NCI-H2196 (cell line): ENCODE results near the gene APOBEC3C.
A peak's percentile ranks its signal among the peaks of the same experiment; 100 is the strongest.
"Not testable (repeated sequence)": the region's sequence is repeated elsewhere in the genome, so short reads cannot be mapped to it uniquely, and the experiment has no call there.

Source experiments
- DNase-seq: peaks from one replicate; lab custom pipeline; 2025; ENCODE audit not compliant: unreplicated experiment; lab: John Stamatoyannopoulos, UW

Gene APOBEC3C

GRCh38 chr22:38981992-38982927, 31.8 kb upstream of the APOBEC3C start, which contains the start of gene APOBEC3B:
TSS of gene APOBEC3B (plus strand) at chr22:38982347. CDS start at chr22:38982454, 107 bp downstream.
- DNase-seq: peak; percentile 80

GRCh38 chr22:38984224-38984623, 29.8 kb upstream of the APOBEC3C start:
- DNase-seq: no peak

- DNase-seq: peak; percentile 67
Measured at GRCh38 chr22:38984784-38985757, 29.0 kb upstream of the APOBEC3C start.

- DNase-seq: no peak
Measured at GRCh38 chr22:38986629-38987028, 27.4 kb upstream of the APOBEC3C start.

- DNase-seq: no peak
Measured at GRCh38 chr22:38987171-38987895, 26.7 kb upstream of the APOBEC3C start.

- no peak for DNase-seq
Measured at GRCh38 chr22:38989466-38989865, 24.6 kb upstream of the APOBEC3C start.

GRCh38 chr22:38992871-38993371, 21.1 kb upstream of the APOBEC3C start:
- DNase-seq: peak; percentile 58

- DNase-seq: no peak
Measured at GRCh38 chr22:38996105-38996504, 18.0 kb upstream of the APOBEC3C start.

GRCh38 chr22:38997518-38997917, 16.5 kb upstream of the APOBEC3C start:
- no peak for DNase-seq

GRCh38 chr22:39003165-39003638, 10.9 kb upstream of the APOBEC3C start:
- DNase-seq: peak; percentile 77

GRCh38 chr22:39007177-39007576, 6.9 kb upstream of the APOBEC3C start:
- DNase-seq: no peak

- not testable (repeated sequence) for DNase-seq
Measured at GRCh38 chr22:39008271-39008850, 5.7 kb upstream of the APOBEC3C start.

- DNase-seq: no peak
Measured at GRCh38 chr22:39010946-39011345, 3.1 kb upstream of the APOBEC3C start.

- DNase-seq: no peak
Measured at GRCh38 chr22:39012533-39013511, 1.2 kb upstream of the APOBEC3C start.

GRCh38 chr22:39013561-39013941, 506 bp upstream of the APOBEC3C start:
- DNase-seq: not testable (repeated sequence)

- not testable (repeated sequence) for DNase-seq
Measured at GRCh38 chr22:39014723-39015121, 665 bp downstream of the APOBEC3C start.

- no peak for DNase-seq
Measured at GRCh38 chr22:39016592-39016991, 2.5 kb downstream of the APOBEC3C start.

- no peak for DNase-seq
Measured at GRCh38 chr22:39017596-39018365, 3.7 kb downstream of the APOBEC3C start.
